GM23248 (cell line): Measurements from ENCODE around the gene DDC.

ENCODE experiments used
- EZH2 ChIP-seq: fragments of 200-600 bp; sonication (generic); IDR thresholded peaks from 2 replicates; pipeline ENCODE4 v1.6.1; 2018; ENCODE audit warnings: antibody characterized with exemption, mild to moderate bottlenecking; ENCODE audit not compliant: insufficient read depth, poor library complexity, severe bottlenecking
- EZH2phosphoT487 ChIP-seq: fragments of 200-600 bp; sonication (generic); IDR thresholded peaks from 2 replicates; pipeline ENCODE4 v1.6.1; 2018; ENCODE audit warnings: antibody characterized with exemption, moderate library complexity, mild to moderate bottlenecking, low read depth; ENCODE audit not compliant: insufficient read depth

GRCh38 chr7:50554431-50555322 is 10.5 kb downstream of the DDC start:
- TF ChIP-seq EZH2, result no peak
- no peak for TF ChIP-seq EZH2phosphoT487
